Ammon's horn (tissue), 1 donor: Measurements from ENCODE around the gene ARHGAP1.

ENCODE experiments used
- DNase-seq: peaks from one replicate; pipeline ENCODE4 v3.0.0-alpha.2; 2016; ENCODE audit warnings: low spot score

Gene ARHGAP1

GRCh38 chr11:46694072-46694471, 6.3 kb downstream of the ARHGAP1 start:
- DNase-seq: no peak

GRCh38 chr11:46693597-46694012, 6.8 kb downstream of the ARHGAP1 start:
- DNase-seq: no peak

- no peak for DNase-seq
These were observed 8.0 kb downstream of the ARHGAP1 start for GRCh38 chr11:46692450-46692849.

GRCh38 chr11:46690702-46691101, 9.7 kb downstream of the ARHGAP1 start:
- DNase-seq: no peak

- peak; percentile 63 for DNase-seq
These were observed 13.3 kb downstream of the ARHGAP1 start for GRCh38 chr11:46686886-46687795.

GRCh38 chr11:46684367-46684766, 16.1 kb downstream of the ARHGAP1 start:
- DNase-seq: peak; percentile 52

GRCh38 chr11:46682773-46683752, 17.4 kb downstream of the ARHGAP1 start:
- no peak for DNase-seq

GRCh38 chr11:46681814-46682213, 18.6 kb downstream of the ARHGAP1 start:
- no peak for DNase-seq

GRCh38 chr11:46680815-46681214, 19.6 kb downstream of the ARHGAP1 start:
- no peak for DNase-seq

GRCh38 chr11:46680164-46680760, 20.2 kb downstream of the ARHGAP1 start:
- no peak for DNase-seq

- DNase-seq: no peak
These were observed 20.9 kb downstream of the ARHGAP1 start for GRCh38 chr11:46679241-46680163.

GRCh38 chr11:46678741-46679130, 21.7 kb downstream of the ARHGAP1 start:
- no peak for DNase-seq

GRCh38 chr11:46677991-46678740, 22.3 kb downstream of the ARHGAP1 start:
- no peak for DNase-seq

GRCh38 chr11:46677169-46677568, 23.2 kb downstream of the ARHGAP1 start:
- no peak for DNase-seq

- peak; percentile 40 for DNase-seq
These were observed 23.8 kb downstream of the ARHGAP1 start for GRCh38 chr11:46676436-46677158.

- DNase-seq: no peak
These were observed 24.5 kb downstream of the ARHGAP1 start for GRCh38 chr11:46675949-46676348.

- DNase-seq: peak; percentile 73
These were observed 25.0 kb downstream of the ARHGAP1 start for GRCh38 chr11:46675288-46675851.

- no peak for DNase-seq
These were observed 25.7 kb downstream of the ARHGAP1 start for GRCh38 chr11:46674463-46675287.
